Chondrocyte (in vitro differentiated cells): Measurements from ENCODE around the gene TAL2. TPM values are rescaled to one million over a fixed set of nuclear protein-coding genes. Genes with fewer than 3 reads are reported as not detected.

Experiments used
- DNase-seq: peaks from one replicate; pipeline ENCODE4 v3.0.0; 2021; ENCODE audit warnings: mixed read lengths, low spot score
- H3K27ac Mint-ChIP-seq: one replicate; pipeline ENCODE4 v1.8.0; 2021; ENCODE audit warnings: mild to moderate bottlenecking, moderate library complexity, mixed read lengths; ENCODE audit not compliant: unreplicated experiment
- H3K27me3 Mint-ChIP-seq: 2 replicates; pipeline ENCODE4 v1.8.0; 2021; ENCODE audit warnings: low read depth, mixed read lengths
- H3K36me3 Mint-ChIP-seq: 2 replicates; pipeline ENCODE4 v1.8.0; 2021; ENCODE audit warnings: low read depth, mixed read lengths
- H3K4me1 Mint-ChIP-seq: 2 replicates; pipeline ENCODE4 v1.8.0; 2021; ENCODE audit warnings: low read depth, mild to moderate bottlenecking, mixed read lengths
- H3K4me3 Mint-ChIP-seq: one replicate; pipeline ENCODE4 v1.8.0; 2021; ENCODE audit warnings: mild to moderate bottlenecking, moderate library complexity, mixed read lengths; ENCODE audit not compliant: unreplicated experiment
- H3K9me3 Mint-ChIP-seq: 2 replicates; pipeline ENCODE4 v1.8.0; 2021; ENCODE audit warnings: low read depth, mixed read lengths
- total RNA-seq: library from RNA; stranded (reverse); gene quantifications from 3 replicates; pipeline ENCODE4 v1.2.1, GENCODE V29; 2021
- TF ChIP-seq, protein P1 (sequence below): fragments of 200-600 bp; sonication (generic); IDR thresholded peaks from 2 replicates; pipeline ENCODE4 v1.5.0; 2021; ENCODE audit warnings: antibody characterized with exemption, mild to moderate bottlenecking, moderate library complexity

The TAL2 gene
- total RNA-seq, 1 donor from 2014 or later: not detected

GRCh38 chr9:105636331-105636730, 25.9 kb upstream of the TAL2 start:
- TF ChIP-seq, protein P1, sequence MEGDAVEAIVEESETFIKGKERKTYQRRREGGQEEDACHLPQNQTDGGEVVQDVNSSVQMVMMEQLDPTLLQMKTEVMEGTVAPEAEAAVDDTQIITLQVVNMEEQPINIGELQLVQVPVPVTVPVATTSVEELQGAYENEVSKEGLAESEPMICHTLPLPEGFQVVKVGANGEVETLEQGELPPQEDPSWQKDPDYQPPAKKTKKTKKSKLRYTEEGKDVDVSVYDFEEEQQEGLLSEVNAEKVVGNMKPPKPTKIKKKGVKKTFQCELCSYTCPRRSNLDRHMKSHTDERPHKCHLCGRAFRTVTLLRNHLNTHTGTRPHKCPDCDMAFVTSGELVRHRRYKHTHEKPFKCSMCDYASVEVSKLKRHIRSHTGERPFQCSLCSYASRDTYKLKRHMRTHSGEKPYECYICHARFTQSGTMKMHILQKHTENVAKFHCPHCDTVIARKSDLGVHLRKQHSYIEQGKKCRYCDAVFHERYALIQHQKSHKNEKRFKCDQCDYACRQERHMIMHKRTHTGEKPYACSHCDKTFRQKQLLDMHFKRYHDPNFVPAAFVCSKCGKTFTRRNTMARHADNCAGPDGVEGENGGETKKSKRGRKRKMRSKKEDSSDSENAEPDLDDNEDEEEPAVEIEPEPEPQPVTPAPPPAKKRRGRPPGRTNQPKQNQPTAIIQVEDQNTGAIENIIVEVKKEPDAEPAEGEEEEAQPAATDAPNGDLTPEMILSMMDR: no peak
- Mint-ChIP-seq H3K36me3 (peaks cover 16% of the 10 kb centered on the region), H3K4me3 (no peak overlapping the region), H3K9me3 (peaks cover 3% of the 10 kb centered on the region), H3K27me3 (no peaks in the 10 kb centered on the region), H3K4me1 (no peaks in the 10 kb centered on the region), H3K27ac (no peak overlapping the region)
- DNase-seq: no peak

DNA sequence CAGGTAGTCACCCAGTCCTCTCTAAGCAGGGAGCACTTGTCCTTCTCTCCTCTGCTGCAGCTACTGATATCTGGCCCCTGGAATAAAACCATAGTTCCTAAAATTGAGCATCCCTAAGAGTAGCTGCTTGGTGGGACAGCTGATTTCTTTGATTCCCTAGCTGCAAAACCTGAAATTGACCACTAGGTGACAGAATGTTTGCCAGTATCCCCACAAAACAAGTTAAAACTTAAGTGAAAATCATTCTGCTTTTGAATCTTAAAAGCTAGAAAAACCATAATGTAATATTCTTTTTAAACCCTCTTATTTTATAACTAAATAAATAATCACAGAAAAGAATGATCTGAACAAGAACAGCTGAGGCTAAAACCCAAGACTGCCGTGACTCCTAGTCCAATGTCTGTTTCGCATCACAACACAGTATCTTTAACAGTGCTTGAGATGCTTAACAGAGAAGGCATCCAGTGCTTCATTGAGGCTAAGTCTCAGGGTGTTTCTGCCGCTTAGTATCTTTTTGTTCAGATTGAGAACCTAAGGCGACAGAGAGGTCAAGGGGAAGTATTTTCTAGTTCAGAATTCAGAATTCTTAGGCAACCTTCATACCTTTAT, 24.4 kb upstream of the TAL2 start:
- H3K4me3 Mint-ChIP-seq: no peak overlapping the region
- TF ChIP-seq, protein P1: peak; percentile 73
- H3K36me3 Mint-ChIP-seq: peaks cover 22% of the 10 kb centered on the region
- no peaks in the 10 kb centered on the region for H3K27me3 Mint-ChIP-seq
- DNase-seq: no peak
- H3K4me1 Mint-ChIP-seq: no peaks in the 10 kb centered on the region
- peaks cover 11% of the 10 kb centered on the region for H3K9me3 Mint-ChIP-seq
- no peak overlapping the region for H3K27ac Mint-ChIP-seq

DNA sequence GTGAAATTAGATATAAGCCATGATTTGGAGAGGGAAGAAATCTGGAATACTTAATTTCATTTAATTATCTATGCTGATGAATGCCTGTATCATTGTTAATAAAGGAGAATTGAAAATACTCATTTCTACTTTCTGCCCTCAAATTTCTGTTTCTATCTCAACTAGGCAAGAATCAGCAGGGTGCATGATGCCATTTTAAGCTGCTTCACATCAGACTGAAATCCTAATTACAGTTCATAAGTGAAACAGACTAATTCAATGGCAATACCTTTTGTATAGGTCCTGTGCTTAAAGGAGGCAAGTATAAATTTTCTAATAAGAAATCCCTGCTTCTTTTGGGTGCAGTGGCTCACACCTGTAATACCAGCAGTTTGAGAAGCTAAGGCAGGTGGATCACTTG, 22.3 kb upstream of the TAL2 start:
- Mint-ChIP-seq H3K4me1 (no peaks in the 10 kb centered on the region), H3K27me3 (no peaks in the 10 kb centered on the region), H3K27ac (no peak overlapping the region), H3K36me3 (peaks cover 22% of the 10 kb centered on the region), H3K4me3 (no peak overlapping the region), H3K9me3 (peaks cover 12% of the 10 kb centered on the region)
- TF ChIP-seq, protein P1: no peak
- no peak for DNase-seq

GRCh38 chr9:105643795-105644194, 18.5 kb upstream of the TAL2 start:
- no peak overlapping the region for H3K27ac Mint-ChIP-seq
- no peak overlapping the region for H3K4me3 Mint-ChIP-seq
- H3K27me3 Mint-ChIP-seq: no peaks in the 10 kb centered on the region
- H3K4me1 Mint-ChIP-seq: no peaks in the 10 kb centered on the region
- DNase-seq: no peak
- H3K9me3 Mint-ChIP-seq: peaks cover 12% of the 10 kb centered on the region
- TF ChIP-seq, protein P1: no peak
- H3K36me3 Mint-ChIP-seq: peaks cover 8% of the 10 kb centered on the region

- Mint-ChIP-seq H3K27ac (no peak overlapping the region), H3K4me3 (no peak overlapping the region), H3K27me3 (no peaks in the 10 kb centered on the region), H3K4me1 (no peaks in the 10 kb centered on the region), H3K9me3 (peaks cover 4% of the 10 kb centered on the region), H3K36me3 (peaks cover 4% of the 10 kb centered on the region)
- TF ChIP-seq, protein P1: no peak
- DNase-seq: no peak
Measured at GRCh38 chr9:105646879-105647594, 15.2 kb upstream of the TAL2 start.
